GM12878 (cell line): ENCODE results near the gene ADIPOQ. TPM values are rescaled to one million over a fixed set of nuclear protein-coding genes. Genes with fewer than 3 reads are reported as not detected.
"Not testable (repeated sequence)": the region's sequence is repeated elsewhere in the genome, so short reads cannot be mapped to it uniquely, and the experiment has no call there.

Experiments used
- ATAC-seq: fragments of 200-7000 bp; cut with Tn5 transposase; 3 replicates; pipeline ENCODE4 v1.9.1; 2020; ENCODE audit warnings: mild to moderate bottlenecking, moderate library complexity
- BruUV-seq: library from RNA; stranded (reverse); fragments of 400-500 nt; replicated peaks from 2 replicates; lab custom pipeline; 2021; lab: Mats Ljungman, UMichigan
- CTCF ChIA-PET: fragments of 300-600 bp; sonication (Branson Sonifier 250); formaldehyde crosslinking; extraction: SDS; loops from one replicate; lab custom pipeline; 2021; ENCODE audit warnings: inconsistent platforms; lab: Yijun Ruan, JAX
- POLR2A ChIA-PET: fragments of 350-600 bp; formaldehyde crosslinking; extraction: SDS; loops from one replicate; lab custom pipeline; 2021; ENCODE audit warnings: inconsistent platforms; lab: Charles Lee
- RAD21 ChIA-PET: fragments of 300-600 bp; sonication (Branson Sonifier 250); formaldehyde crosslinking; loops from one replicate; lab custom pipeline; 2023; ENCODE audit warnings: antibody characterized with exemption; ENCODE audit not compliant: unreplicated experiment; lab: Charles Lee
- SMC1A ChIA-PET: fragments of 300-600 bp; sonication (Branson Sonifier 250); formaldehyde crosslinking; loops from one replicate; lab custom pipeline; 2023; ENCODE audit not compliant: unreplicated experiment, uncharacterized antibody; lab: Charles Lee
- DNase-seq: peaks from one replicate; pipeline ENCODE4 v3.0.0-alpha.2; 2011; ENCODE audit warnings: low read depth, low spot score
- FAIRE-seq: peaks from 3 replicates; lab custom pipeline; 2011; peaks lifted over from hg19 to GRCh38; lab: Jason Lieb, UNC
- H2AFZ ChIP-seq: 2 replicates; pipeline ENCODE4 v1.6.0; 2011; ENCODE audit warnings: low read depth, low read length, control low read depth; ENCODE audit not compliant: control insufficient read depth
- H3K27ac ChIP-seq: 2 replicates; pipeline ENCODE4 v1.5.1; 2011; ENCODE audit warnings: control low read depth; ENCODE audit not compliant: control insufficient read depth, insufficient read depth
- H3K27me3 ChIP-seq, 2 experiments: replicated peaks in 1 of 2; 2 replicates each; pipeline versions ENCODE4 v1.6.0 to v1.6.1; 2011; ENCODE audit warnings: low read length in 1 of 2; ENCODE audit not compliant: control insufficient read depth in 2 of 2, insufficient read depth in 2 of 2
- H3K36me3 ChIP-seq, 2 experiments: 2 replicates each; pipeline ENCODE4 v1.5.1; 2011; ENCODE audit warnings: low read length in 1 of 2; ENCODE audit not compliant: control insufficient read depth in 2 of 2, insufficient read depth in 2 of 2
- H3K4me1 ChIP-seq: 2 replicates; pipeline ENCODE4 v1.6.1; 2011; ENCODE audit warnings: mild to moderate bottlenecking, low read length, moderate library complexity, mixed read lengths; ENCODE audit not compliant: control insufficient read depth, insufficient read depth
- H3K4me2 ChIP-seq: 2 replicates; pipeline ENCODE4 v1.6.0; 2011; ENCODE audit warnings: control low read depth; ENCODE audit not compliant: control insufficient read depth, insufficient read depth
- H3K4me3 ChIP-seq: fragments of 200-600 bp; sonication (generic); 2 replicates; pipeline ENCODE4 v1.5.1; 2016
- H3K79me2 ChIP-seq: 2 replicates; pipeline ENCODE4 v1.6.0; 2011; ENCODE audit warnings: low read length; ENCODE audit not compliant: control insufficient read depth, insufficient read depth
- H3K9ac ChIP-seq: 2 replicates; pipeline ENCODE4 v1.8.0; 2011; ENCODE audit warnings: low read length, control low read depth, mixed read lengths; ENCODE audit not compliant: control insufficient read depth, insufficient read depth
- H3K9me3 ChIP-seq: replicated peaks from 3 replicates; pipeline ENCODE4 v1.5.1; 2011; ENCODE audit warnings: mild to moderate bottlenecking, low read length; ENCODE audit not compliant: control insufficient read depth, insufficient read depth
- H4K20me1 ChIP-seq: 2 replicates; pipeline ENCODE4 v1.6.0; 2011; ENCODE audit not compliant: control insufficient read depth, insufficient read depth
- ATF7 ChIP-seq: fragments of 450-650 bp; IDR thresholded peaks from 2 replicates; pipeline ENCODE4 v1.6.1; 2016; ENCODE audit warnings: low read depth, mild to moderate bottlenecking
- CBFB ChIP-seq: IDR thresholded peaks from 2 replicates; pipeline ENCODE4 v1.6.1; 2016; ENCODE audit warnings: antibody characterized with exemption, low read depth
- DPF2 ChIP-seq: fragments of 450-650 bp; IDR thresholded peaks from 2 replicates; pipeline ENCODE4 v1.6.1; 2017; ENCODE audit warnings: mild to moderate bottlenecking
- EGR1 ChIP-seq, 2 experiments: IDR thresholded peaks; 1 replicate in 1 of 2; 2 replicates in 1 of 2; pipeline ENCODE4 v1.6.1; 2011 to 2012; ENCODE audit warnings: low read depth in 2 of 2, low read length in 2 of 2, borderline replicate concordance in 1 of 2, mild to moderate bottlenecking in 1 of 2, moderate library complexity in 1 of 2
- ELK1 ChIP-seq: IDR thresholded peaks from 2 replicates; pipeline ENCODE4 v1.6.1; 2012; ENCODE audit warnings: low read depth, low read length, improper control_type of control experiment
- ESRRA ChIP-seq: IDR thresholded peaks from 2 replicates; pipeline ENCODE4 v1.6.1; 2012; ENCODE audit warnings: mild to moderate bottlenecking, low read length, improper control_type of control experiment
- FOXM1 ChIP-seq: IDR thresholded peaks from 2 replicates; pipeline ENCODE4 v1.6.1; 2012; ENCODE audit warnings: low read depth, mild to moderate bottlenecking, inconsistent platforms, low read length, moderate library complexity
- NR2F1 ChIP-seq: fragments of 450-650 bp; conservative IDR thresholded peaks from 2 replicates; pipeline ENCODE4 v1.6.1; 2017; ENCODE audit warnings: mild to moderate bottlenecking
- PBX3 ChIP-seq: IDR thresholded peaks from 2 replicates; pipeline ENCODE4 v1.6.1; 2011; ENCODE audit warnings: mild to moderate bottlenecking, low read depth, low read length, moderate library complexity; ENCODE audit not compliant: insufficient replicate concordance
- SPI1 ChIP-seq: IDR thresholded peaks from 2 replicates; pipeline ENCODE4 v1.6.1; 2011; ENCODE audit warnings: low read depth, mild to moderate bottlenecking, low read length, moderate library complexity, borderline replicate concordance; ENCODE audit not compliant: insufficient read depth
- SREBF1 ChIP-seq: IDR thresholded peaks from 2 replicates; pipeline ENCODE4 v1.6.1; 2012; ENCODE audit warnings: mild to moderate bottlenecking, low read length
- SREBF2 ChIP-seq: IDR thresholded peaks from 2 replicates; pipeline ENCODE4 v1.6.1; 2012; ENCODE audit warnings: mild to moderate bottlenecking, low read length
- WGBS: methylation state at CpG from one replicate; pipeline ENCODE4 v1.1.6; 2016; ENCODE audit warnings: low lambda C conversion rate; ENCODE audit not compliant: insufficient replicate concordance, insufficient coverage; ENCODE audit errors: missing lambda C conversion rate; 5-methylcytosine and 5-hydroxymethylcytosine counted together
- in situ Hi-C: fragments of 300-500 bp; cut with MboI; formaldehyde crosslinking; loops from 9 replicates; pipeline ENCODE4 v1.14.3; 2018; ENCODE audit warnings: mixed read lengths
- intact Hi-C: fragments of 100-400 bp; cut with micrococcal nuclease; formaldehyde crosslinking; loops from one replicate; pipeline ENCODE4 v1.14.2; 2022; ENCODE audit not compliant: unreplicated experiment
- polyA plus RNA-seq, 11 experiments: library from polyadenylated mRNA; depleted of rRNA in 4 of 11; unstranded in 6 of 11; stranded (reverse) in 5 of 11; fragments of >200 nt; fragmentation: Nextera tagmentation in 4 of 11; fragmentation: Illumina TruSeq in 1 of 11; extraction: Ambion mirVana in 4 of 11; extraction: Trizol in 1 of 11; gene quantifications; 1 replicate in 1 of 11; 2 replicates in 10 of 11; pipeline versions ENCODE4 v1.2.1 to v1.2.3, GENCODE V29; 2011 to 2016; ENCODE audit warnings: inconsistent platforms in 2 of 11, missing spikeins in 2 of 11, low read depth in 1 of 11
- total RNA-seq, 4 experiments: library from RNA; depleted of rRNA in 3 of 4; stranded (reverse); fragments of >200 nt in 3 of 4; fragmentation: Illumina TruSeq in 1 of 4; extraction: Trizol in 1 of 4; gene quantifications; 2 replicates each; pipeline versions ENCODE4 v1.2.1 to v1.2.3, GENCODE V29; 2013 to 2021

ADIPOQ gene
- total and polyA plus RNA-seq, 10 of the 15 experiments (the other 5 are each of a cell fraction or from before 2014, with no cell fraction given): not detected

DNA sequence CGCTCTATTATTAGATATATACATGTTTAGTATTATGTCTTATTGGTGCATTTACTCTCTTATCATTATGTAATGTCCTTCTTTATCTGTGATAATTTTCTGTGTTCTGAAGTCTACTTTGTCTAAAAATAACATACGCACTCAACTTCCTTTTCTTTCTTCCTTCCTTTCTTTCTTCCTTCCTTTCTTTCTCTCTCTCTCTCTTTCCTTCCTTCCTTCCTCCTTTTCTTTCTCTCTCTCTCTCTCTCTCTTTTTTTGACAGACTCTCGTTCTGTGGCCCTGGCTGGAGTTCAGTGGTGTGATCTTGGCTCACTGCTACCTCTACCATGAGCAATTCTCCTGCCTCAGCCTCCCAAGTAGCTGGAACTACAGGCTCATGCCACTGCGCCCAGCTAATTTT is 15.2 kb downstream of the ADIPOQ start:
- no TSS peak for BruUV-seq
- no peak for FAIRE-seq
- H3K4me2 ChIP-seq: no peak overlapping the region
- H4K20me1 ChIP-seq: no peaks in the 10 kb centered on the region
- H3K27ac ChIP-seq: no peak overlapping the region
- H3K4me3 ChIP-seq: no peak overlapping the region
- 70% methylated on average over 4 of the region's 4 CpGs for whole genome bisulfite sequencing
- peaks cover 0 to 2% of the 10 kb centered on the region in 2 experiments; a peak in 3 of 4 replicates for H3K27me3 ChIP-seq
- H3K9ac ChIP-seq: no peak overlapping the region
- TF ChIP-seq ATF7 (no peak), PBX3 (no peak), ESRRA (no peak), ELK1 (no peak), EGR1 (IDR thresholded peaks at IDR 0.05; ENCODE audit: borderline replicate concordance in 1 of 2, low read depth in 2 of 2, low read length in 2 of 2) (no peak), CBFB (no peak), DPF2 (no peak), SREBF2 (no peak), FOXM1 (no peak), NR2F1 (no peak), SREBF1 (no peak), SPI1 (no peak)
- TF ChIP-seq, all 136 proteins: peak for 0
- Histone ChIP-seq H3K9me3 (no peaks in the 10 kb centered on the region; the same call in 1 of the 3 replicates), H3K4me1 (no peaks in the 10 kb centered on the region), H3K36me3 (no peaks in the 10 kb centered on the region), H3K79me2 (no peaks in the 10 kb centered on the region), H2AFZ (no peak overlapping the region)
- ATAC-seq (no peak), DNase-seq (no peak)
- intact Hi-C loops (loop anchor here (5.0 kb wide), 1 partner anchor 65 kb away; no protein-coding TSS in a partner anchor), in situ Hi-C loops (no loop called here)
- CTCF ChIA-PET: interaction anchor here (1.1 to 2.0 kb wide), 2 partner anchors 256 to 307 kb away, joined by 4 to 6 read pairs; no protein-coding TSS in a partner anchor
- SMC1A ChIA-PET: interaction anchor here (1.0 kb wide), 1 partner anchor 14 kb away, joined by 3 read pairs; no protein-coding TSS in a partner anchor
- POLR2A ChIA-PET: no interaction called here
- RAD21 ChIA-PET: interaction anchor here (1.0 to 1.5 kb wide), 2 partner anchors 11 to 293 kb away, joined by 3 to 6 read pairs; no protein-coding TSS in a partner anchor

GRCh38 chr3:186865215-186865853 is 22.8 kb downstream of the ADIPOQ start:
- FAIRE-seq, H3K9ac ChIP-seq, POLR2A ChIA-PET, H2AFZ ChIP-seq, H3K36me3 ChIP-seq, BruUV-seq, SMC1A ChIA-PET, RAD21 ChIA-PET, H3K27me3 ChIP-seq, H3K4me3 ChIP-seq, H4K20me1 ChIP-seq, H3K4me1 ChIP-seq, H3K9me3 ChIP-seq, H3K4me2 ChIP-seq, DNase-seq, H3K79me2 ChIP-seq, intact Hi-C loops, H3K27ac ChIP-seq, CTCF ChIA-PET, ATAC-seq, in situ Hi-C loops: not testable (repeated sequence)
- no CpG with 5 or more reads among the region's 13 CpGs for WGBS
